Hepatocyte (in vitro differentiated cells): Measurements from ENCODE around the gene TUBGCP5.

Experiments
- CTCF ChIP-seq: fragments of 200-600 bp; sonication (generic); IDR thresholded peaks from 2 replicates; pipeline ENCODE4 v1.5.1; 2016; ENCODE audit warnings: antibody characterized with exemption, mild to moderate bottlenecking; ENCODE audit not compliant: poor library complexity
- EZH2 ChIP-seq: fragments of 200-600 bp; sonication (generic); IDR thresholded peaks from 2 replicates; pipeline ENCODE4 v1.6.1; 2016; ENCODE audit warnings: antibody characterized with exemption, mild to moderate bottlenecking, borderline replicate concordance
- EZH2phosphoT487 ChIP-seq: fragments of 200-600 bp; sonication (generic); IDR thresholded peaks from one replicate; pipeline ENCODE4 v1.6.1; 2018; ENCODE audit warnings: antibody characterized with exemption, mild to moderate bottlenecking, low read depth, moderate library complexity; ENCODE audit not compliant: unreplicated experiment, severe bottlenecking

GRCh38 chr15:22950256-22950990 is 88.9 kb downstream of the TUBGCP5 start:
- no peak for TF ChIP-seq CTCF
- TF ChIP-seq EZH2: no peak
- no peak for TF ChIP-seq EZH2phosphoT487
